HG02970 (cell line): ENCODE results near the gene ANKFN1.

Source experiments
- ATAC-seq: cut with Tn5 transposase; IDR thresholded peaks from one replicate; pipeline ENCODE4 v1.9.1; 2021; ENCODE audit warnings: mild to moderate bottlenecking, moderate library complexity, moderate number of reproducible peaks; ENCODE audit not compliant: unreplicated experiment, low FRiP score

Gene ANKFN1

DNA sequence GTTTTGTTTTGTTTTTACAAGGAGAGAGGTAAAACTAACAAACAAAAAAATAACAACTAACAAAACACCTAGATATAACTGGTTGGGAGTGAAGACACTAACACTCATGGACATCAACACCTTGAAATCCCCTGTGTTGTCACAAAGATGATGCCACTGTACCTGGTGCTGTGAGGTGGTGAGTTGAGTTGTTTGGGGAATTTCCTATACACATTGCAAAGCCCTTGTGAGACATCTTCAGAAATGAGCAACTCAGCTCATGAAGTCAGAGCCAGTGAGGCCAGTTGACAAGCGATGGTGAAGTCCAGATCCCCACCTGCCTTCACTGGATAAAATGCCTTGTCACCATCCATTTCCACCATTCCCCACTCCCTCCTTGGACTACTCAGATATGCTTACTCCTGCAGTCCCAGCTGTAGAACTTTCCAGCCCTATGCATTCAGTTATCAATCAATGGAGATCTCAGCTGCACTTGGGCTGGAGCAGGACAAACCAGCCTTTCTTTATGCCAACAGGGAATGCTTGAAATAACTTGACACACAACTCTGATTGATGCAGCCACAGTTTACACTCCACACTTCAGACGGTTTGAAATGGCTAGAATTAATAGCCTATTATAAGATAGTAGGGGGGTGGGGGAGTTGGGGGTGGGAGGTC lies 22.2 kb downstream of the ANKFN1 start:
- no peak for ATAC-seq

DNA sequence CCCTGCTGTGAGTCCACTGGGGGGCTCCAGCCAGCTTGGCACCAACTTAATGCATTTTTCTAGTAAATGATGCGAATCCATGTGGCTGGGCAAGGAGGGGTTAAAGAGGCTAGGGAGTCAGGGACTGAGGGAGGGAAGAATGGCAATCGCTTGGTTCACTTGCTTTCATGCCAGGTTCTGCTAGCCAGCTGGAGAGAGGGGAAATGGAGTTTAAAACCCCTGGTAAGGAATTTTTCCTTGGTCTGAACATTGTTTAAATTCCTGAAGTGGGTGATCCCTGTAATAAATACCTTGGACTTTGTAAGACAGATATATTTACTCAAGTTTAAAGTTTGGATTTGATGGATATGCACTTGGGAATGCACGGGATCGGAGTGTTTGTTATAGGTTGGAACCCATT lies 22.8 kb downstream of the ANKFN1 start:
- no peak for ATAC-seq

DNA sequence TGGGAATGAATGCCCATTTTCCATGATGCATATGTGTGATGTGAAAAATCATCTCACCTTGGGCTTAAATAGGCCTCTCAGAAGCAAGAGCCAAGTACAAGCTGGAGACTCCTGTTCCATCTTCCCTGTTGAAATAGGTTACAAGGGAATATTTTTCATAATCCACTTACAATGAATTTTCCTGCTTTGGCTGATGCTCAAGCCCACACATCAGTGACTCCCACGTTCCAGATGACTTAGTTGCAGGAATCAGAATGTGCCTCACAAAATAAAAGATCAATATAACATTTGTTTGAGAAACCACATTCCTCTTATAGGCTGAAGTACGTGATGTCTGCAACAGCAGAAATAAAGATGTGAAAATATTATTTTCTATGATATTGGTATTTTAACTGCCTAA lies 24.1 kb downstream of the ANKFN1 start:
- no peak for ATAC-seq

DNA sequence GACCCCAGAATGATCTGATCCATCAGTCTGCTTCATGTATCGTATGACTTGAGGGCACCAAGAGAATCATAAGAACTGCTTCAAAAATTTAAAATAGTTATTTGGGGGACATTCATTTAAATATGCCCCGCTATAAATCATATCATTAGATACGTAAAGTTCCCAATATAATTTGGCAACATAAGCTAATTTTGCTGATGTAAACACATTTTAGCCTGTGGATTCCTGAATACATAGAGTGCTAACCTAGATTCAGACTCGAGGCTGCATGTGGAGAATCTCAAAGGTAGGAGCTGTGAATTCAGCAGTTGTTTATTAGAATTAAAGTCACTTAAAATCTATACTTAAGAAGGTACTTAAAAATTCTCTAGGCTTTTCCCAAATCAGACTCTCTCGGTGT lies 24.9 kb downstream of the ANKFN1 start:
- no peak for ATAC-seq

DNA sequence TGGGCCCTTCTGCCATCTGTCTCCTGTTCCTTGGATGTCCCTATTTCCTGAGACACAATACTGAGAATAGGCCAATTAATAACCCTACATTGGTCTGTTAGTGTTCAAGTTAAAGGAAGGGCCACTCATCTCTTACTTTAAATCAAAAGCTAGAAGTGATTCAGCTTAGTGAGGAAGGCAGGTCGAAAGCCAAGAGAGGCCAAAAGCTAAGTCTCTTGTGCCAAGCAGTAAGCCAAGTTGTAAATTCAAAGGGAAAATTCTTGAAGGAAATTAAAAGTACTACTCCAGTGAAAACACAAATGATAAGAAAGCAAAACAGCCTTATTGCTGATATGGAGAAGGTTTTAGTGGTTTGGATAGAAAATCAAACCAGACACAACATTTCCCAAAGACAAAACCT lies 28.8 kb downstream of the ANKFN1 start:
- ATAC-seq: no peak

DNA sequence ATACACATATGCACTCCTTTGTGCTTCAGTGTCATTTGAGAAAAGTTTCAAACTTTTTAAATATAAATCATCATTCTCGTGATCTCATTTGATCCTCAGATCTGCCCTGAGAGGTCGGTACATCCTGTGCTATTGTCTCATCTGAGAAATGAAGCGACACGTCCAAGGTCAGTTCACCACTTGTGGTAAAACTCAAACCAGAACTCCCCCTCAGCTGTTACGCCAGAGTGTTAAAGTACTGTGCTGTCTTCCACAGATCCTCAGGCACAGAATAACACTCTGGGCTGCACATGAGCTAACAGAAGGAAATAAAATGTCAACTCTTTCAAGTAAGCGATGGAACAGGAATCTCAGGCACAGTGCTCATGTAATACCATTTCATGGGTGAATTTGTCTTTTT lies 31.4 kb downstream of the ANKFN1 start:
- ATAC-seq: no peak

DNA sequence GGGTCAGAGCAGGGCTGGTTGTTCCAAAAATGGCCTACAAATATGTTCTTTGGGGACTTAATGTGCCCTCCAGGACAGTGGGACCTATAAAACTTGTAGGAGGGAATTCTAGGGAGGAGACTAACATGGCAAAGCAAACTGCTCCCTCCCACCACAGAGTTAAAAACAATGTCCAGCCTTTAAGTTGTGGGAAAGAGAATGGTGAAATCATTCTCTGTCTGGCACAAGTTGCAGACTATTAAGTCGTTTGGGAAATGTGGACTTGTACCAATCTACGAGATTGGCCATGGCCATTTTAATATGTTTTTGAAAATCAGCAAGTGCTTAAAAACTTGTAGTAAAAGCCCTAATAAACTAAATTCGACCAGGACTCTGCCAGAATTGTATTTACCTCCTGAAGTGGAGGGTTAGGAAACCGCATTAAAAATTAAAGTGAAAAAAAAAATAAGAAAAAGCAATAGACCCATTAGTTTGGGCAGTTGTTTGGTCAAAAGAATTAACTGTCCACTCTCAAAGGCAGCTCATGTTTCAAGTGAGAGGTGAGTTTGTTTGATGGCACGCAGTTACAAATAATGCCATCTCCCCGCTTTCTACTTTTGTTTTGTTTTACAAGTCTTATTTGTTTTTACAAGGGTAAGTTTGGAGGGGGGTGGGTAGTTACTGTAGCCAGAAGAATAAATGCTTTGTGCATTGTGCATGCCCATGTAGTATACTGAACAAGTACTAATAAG lies 32.4 kb downstream of the ANKFN1 start:
- ATAC-seq: no peak

DNA sequence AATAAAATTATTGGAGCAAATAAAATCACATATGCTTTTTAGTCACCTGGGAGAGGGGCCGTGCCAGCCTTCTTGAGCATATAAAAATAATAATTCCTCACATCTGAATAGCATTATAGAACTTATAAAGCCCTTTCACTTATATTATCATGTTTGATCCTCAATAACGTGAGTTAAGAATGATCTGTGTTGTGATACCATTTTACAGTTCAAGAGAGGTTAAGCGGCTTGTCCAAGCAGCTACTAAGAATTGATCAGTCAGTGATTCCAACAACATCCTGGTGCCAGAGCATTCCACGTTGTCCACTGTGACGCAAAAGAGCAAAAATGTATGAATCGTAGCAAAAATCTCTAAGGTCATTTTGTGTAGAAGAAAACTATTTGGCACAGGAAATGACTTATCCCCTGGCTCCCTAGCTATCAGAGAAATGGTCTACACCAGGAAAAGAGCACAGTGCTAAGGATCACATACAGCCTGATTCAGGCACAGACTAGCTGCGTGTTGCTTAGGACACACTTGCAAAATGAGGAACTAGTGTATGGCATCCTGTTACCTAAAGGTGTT lies 33.0 kb downstream of the ANKFN1 start:
- ATAC-seq: no peak

DNA sequence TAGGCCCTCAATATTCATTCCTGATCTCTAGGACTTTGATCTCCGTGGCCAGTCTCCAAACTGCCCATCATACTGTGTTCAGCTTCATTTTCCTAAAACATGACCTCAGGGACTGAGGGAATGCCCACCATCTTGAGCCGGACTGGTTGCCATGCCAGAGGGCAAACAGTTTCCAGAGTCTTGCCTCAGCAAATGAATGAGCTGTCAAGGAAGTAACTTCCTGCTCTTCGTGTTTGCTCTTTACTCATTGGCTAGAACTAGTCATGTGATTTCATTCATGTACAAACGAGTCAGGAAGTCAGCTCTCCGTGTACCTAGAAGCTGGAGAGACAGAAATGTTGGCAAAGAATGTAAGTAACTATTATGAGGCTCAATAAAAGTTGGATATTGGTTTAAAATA lies 50.2 kb downstream of the ANKFN1 start:
- no peak for ATAC-seq

DNA sequence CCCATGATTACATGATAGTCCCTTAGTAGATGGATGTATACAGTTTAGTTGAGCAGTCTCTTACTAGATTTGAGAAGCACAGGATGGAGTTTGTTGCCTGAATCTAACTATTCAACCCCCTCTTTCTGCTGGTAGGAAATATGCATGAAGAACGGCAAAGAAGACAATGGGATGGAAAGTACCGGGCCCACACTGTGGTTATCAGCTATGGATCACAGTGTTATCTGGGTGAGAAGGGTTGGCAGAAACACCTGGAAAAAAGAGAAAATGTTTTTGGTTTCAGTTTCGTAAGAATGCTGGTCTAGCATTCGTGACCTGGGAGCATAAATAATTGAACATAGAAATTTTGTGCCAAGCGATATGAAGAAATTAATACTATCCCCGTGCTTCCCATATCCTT lies 53.1 kb downstream of the ANKFN1 start:
- no peak for ATAC-seq

DNA sequence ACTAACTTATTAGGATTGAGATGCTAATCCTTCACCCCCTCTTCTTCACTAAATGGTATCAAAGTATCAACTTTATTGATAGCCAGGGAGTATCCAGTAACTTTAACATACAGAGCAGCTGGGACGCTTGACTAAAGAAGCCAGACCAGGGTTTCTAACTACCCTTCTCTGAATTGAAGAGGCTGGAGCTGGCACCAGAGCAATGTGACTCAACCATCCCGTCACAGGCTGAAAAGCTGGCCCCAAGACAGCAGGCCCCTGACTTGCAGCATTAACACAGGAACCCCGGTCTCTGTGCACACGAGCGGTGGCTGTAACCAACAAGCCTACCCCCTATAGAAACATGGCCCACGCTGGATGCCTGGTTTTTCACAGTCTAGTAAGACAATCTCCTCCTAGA lies 59.8 kb downstream of the ANKFN1 start:
- no peak for ATAC-seq

DNA sequence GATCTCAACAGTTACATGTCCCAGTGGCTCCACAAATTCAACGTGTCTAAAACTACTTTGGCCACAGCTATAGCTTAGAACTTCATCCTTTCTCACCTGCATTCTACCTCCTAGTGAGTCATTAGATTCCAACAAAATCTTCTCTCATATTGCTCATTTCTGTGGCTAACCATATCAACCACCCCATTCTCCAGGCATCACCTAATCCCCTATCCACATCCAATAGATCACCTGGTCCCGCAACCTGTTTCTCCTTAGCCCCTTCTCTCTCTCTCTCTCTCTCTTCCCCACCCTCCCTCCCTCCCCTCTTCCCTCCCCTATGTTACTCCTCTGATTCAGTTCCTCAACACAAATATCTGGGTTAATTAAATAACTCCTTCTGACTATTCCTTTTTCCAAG lies 64.6 kb downstream of the ANKFN1 start:
- ATAC-seq: no peak

DNA sequence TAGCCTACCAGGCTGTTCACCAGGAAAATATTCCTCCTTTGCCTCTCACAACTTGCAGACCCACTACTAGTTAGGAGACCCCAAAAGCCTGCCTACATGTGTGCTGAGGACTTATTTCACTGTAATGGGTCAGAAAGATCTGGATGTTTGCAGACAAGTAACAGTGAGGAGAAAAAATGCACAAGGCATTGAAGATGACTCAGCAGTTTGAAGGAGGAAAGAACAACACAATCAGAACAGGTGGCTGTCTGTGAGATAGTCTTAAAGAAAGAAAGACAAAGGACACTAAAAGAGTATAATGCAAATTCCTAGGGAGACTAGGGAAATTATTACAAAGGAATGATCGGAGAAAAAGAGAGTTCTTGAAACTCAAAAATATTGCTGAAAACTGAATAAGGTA lies 69.0 kb downstream of the ANKFN1 start:
- ATAC-seq: no peak

DNA sequence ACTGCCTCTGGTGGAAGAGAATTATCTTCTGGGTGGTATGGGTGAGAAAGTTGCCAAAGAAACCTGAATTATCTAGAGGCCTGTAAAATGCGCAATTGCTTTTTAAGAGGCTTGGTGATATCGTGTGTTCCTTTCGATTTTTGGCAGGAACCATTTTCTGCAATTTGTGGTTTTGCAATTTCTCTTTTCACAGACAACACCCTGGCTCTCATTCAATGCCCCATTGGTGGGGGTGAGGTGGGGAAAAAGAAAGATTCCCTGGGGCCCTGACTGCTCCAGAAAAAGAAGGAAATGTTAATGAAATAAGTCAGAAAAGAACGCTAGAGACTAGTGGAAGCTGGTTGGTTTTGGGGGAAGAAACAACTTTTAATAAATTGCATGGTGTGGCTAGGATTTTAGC lies 77.4 kb downstream of the ANKFN1 start:
- no peak for ATAC-seq

DNA sequence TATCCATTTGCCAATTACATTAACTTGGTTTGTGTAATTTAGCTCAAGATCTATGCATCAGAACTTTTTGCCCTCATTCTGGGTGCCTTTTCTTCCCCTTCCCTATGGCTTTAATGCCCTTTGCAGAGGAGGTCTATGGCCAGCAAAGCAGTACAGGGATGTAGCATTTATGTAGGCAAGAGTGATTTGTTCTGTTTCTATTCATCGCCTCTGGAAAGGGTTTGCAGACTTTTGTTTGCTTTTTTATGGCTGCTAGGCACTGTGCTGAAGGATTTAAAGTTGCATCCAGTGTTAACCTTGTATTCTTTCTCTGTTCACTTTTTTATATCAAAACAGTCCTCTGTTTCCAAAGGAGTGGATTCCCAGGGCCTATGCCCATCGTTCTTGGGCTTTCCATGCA lies 78.0 kb downstream of the ANKFN1 start:
- ATAC-seq: no peak

DNA sequence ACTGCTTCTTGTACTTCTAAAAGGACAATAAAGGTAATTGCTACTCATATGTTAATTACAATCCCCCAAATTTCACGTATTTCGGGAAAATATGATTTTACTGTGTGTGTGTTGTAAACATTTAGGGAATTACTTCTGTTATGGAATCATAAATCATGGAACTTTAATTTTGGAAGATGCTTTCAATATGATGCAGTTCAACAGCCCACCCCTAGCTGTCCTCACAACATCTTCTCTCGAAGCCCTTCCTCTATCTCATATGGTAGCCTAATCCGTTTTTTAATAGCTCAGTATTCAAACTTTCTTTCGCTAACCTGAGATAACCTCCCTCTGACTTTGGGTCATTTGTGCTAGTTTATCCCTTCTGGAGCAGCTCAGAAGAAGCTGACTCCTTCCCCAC lies 78.4 kb downstream of the ANKFN1 start:
- ATAC-seq: no peak

DNA sequence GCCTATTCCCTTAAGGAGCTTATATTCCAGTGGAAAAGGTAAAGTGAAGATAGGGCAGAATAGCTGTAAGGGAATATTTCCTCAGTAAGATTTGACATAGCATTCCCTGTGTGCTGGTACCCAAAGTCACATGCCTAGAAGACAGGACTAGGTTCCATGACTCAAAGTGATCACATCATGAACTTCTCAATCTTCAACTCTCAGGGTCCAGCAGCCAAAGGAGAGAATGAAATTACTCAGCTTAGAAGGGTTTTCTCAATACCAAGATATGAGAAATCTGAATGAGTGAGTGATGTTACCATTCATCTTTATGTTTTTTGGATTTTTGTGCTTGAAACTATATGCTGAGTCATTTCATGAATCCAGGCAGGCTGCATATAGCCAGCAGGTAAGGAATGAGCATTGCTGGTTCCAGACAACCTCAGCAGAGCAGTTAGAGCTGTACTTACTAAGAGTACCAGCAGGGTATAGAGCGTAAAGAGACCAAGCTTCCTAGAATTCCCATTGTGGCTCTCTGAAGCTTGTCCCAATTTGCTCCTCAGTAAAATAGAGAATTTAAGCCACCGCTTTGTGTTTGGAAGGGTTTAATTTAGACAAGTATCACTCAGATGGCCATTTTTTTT lies 91.1 kb downstream of the ANKFN1 start:
- ATAC-seq: no peak

DNA sequence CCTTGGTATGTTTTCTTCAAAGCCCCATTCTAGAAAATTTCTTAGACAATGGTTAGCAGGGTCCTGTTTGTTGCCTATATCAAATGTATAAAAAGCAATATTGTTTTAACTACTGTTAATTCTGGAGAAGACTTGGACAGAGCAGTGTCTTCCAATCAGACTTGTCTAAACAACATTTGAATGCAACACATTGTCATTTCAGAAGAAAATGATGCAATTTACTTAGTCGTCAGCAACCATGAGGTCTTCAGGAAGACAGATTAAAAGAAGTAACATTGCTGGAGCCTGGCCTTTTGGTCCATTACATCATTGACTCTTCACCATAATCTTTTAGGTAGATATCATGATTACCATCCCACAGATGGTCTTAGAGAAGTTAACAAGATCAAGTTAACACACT lies 94.5 kb downstream of the ANKFN1 start:
- ATAC-seq: no peak

DNA sequence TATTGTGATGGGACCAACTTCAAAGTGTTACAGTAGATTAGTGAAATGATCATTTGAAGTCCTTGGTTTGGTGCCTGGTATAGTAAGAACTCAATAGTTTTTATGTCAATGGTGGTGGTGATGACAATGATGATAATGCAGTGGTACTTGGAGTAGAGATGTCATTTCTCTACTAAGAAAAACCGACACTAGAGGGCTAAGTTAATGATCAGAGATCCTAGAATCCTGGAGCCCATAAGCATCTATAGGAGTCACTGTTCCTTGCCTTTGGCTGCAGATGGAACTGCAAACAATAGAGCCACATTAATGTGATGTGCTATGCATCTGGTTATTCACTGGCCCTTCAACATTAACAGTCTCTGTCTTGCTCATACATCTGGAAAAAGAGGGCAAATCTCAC lies 103.8 kb downstream of the ANKFN1 start:
- no peak for ATAC-seq

DNA sequence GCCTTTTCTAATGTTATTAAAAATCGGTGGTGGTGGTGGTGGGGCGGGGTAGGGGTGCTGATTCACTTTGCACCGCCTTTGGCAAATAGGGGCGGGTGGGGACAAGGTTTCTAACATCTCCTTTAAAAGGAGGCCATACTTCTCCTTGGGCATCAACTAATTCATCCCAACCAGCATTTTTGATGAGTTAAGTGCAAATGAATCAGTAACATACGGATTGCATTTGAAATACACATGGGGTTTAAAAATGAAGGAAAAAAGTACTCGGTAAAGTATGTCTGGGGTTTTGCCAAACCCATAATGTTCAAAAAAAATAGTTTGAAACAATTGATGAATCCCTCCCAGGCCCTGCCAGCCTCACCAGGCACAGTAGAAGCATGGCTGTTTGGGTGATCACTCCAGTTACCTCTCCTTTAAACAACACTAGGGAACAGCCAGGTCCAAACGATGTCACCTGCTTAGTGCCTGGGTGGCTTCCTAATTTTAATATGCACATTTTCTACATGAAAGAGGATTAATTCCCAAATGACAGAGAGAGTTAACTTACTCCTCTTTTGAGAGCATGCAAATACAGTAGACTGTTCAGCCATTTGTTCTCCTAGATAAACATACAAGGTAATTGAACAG lies 107.2 kb downstream of the ANKFN1 start:
- ATAC-seq: no peak

DNA sequence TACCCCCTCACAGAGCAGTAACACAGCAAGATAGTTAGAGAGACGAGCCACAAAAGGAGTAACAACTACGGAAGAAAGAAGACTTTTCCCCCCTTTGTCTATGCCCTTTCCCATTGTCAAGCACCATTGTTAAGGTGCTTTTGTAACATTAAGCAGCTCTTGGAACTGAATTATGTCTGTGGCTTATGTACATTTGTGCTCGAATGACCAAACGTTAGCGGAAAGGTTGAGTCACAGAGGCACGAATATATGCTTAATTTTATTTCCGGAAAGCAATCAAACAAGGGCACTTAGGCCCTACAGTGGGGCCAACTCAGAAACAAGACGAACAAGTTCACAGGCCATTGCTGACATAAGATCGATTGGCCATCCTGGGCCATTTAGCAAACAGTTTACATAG lies 109.5 kb downstream of the ANKFN1 start:
- ATAC-seq: no peak
